Nephron (organoid): ENCODE results near the gene ZIC5.

Source experiments
- H3K27ac Mint-ChIP-seq, 3 experiments: 2 replicates each; pipeline ENCODE4 v1.8.0; 2020; ENCODE audit warnings: mixed read lengths in 3 of 3, mild to moderate bottlenecking in 2 of 3, moderate library complexity in 1 of 3
- H3K27me3 Mint-ChIP-seq: 2 replicates; pipeline ENCODE4 v1.8.0; 2021; ENCODE audit warnings: low read depth, mild to moderate bottlenecking, moderate library complexity, mixed read lengths
- H3K36me3 Mint-ChIP-seq: 2 replicates; pipeline ENCODE4 v1.8.0; 2020; ENCODE audit warnings: low read depth, mixed read lengths
- H3K4me1 Mint-ChIP-seq: 2 replicates; pipeline ENCODE4 v1.8.0; 2020; ENCODE audit warnings: mixed read lengths
- H3K4me3 Mint-ChIP-seq, 3 experiments: 2 replicates each; pipeline ENCODE4 v1.8.0; 2020; ENCODE audit warnings: mild to moderate bottlenecking in 3 of 3, mixed read lengths in 3 of 3, moderate library complexity in 2 of 3
- H3K9me3 Mint-ChIP-seq: 2 replicates; pipeline ENCODE4 v1.8.0; 2020; ENCODE audit warnings: mixed read lengths
- TF ChIP-seq, protein P1 (sequence below), 3 experiments: fragments of 200-600 bp; sonication (generic); IDR thresholded peaks; one replicate each; pipeline ENCODE4 v1.5.0; 2021; ENCODE audit warnings: antibody characterized with exemption in 3 of 3; ENCODE audit not compliant: unreplicated experiment in 3 of 3

ZIC5 gene

GRCh38 chr13:99996381-99996973 lies 24.9 kb upstream of the ZIC5 start:
- H3K36me3 Mint-ChIP-seq, result no peaks in the 10 kb centered on the region
- H3K27ac Mint-ChIP-seq, result peak overlapping the region in 1 of 3 experiments; percentile 36
- H3K4me3 Mint-ChIP-seq, result peak overlapping the region; percentile 7 to 20 (median 15)
- H3K27me3 Mint-ChIP-seq, result peaks cover 97% of the 10 kb centered on the region
- TF ChIP-seq, protein P1, sequence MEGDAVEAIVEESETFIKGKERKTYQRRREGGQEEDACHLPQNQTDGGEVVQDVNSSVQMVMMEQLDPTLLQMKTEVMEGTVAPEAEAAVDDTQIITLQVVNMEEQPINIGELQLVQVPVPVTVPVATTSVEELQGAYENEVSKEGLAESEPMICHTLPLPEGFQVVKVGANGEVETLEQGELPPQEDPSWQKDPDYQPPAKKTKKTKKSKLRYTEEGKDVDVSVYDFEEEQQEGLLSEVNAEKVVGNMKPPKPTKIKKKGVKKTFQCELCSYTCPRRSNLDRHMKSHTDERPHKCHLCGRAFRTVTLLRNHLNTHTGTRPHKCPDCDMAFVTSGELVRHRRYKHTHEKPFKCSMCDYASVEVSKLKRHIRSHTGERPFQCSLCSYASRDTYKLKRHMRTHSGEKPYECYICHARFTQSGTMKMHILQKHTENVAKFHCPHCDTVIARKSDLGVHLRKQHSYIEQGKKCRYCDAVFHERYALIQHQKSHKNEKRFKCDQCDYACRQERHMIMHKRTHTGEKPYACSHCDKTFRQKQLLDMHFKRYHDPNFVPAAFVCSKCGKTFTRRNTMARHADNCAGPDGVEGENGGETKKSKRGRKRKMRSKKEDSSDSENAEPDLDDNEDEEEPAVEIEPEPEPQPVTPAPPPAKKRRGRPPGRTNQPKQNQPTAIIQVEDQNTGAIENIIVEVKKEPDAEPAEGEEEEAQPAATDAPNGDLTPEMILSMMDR (IDR thresholded peaks at IDR 0.05; ENCODE audit: unreplicated experiment in 3 of 3), result no peak
- H3K4me1 Mint-ChIP-seq, result peaks cover 8% of the 10 kb centered on the region
- H3K9me3 Mint-ChIP-seq, result peaks cover 5% of the 10 kb centered on the region

DNA sequence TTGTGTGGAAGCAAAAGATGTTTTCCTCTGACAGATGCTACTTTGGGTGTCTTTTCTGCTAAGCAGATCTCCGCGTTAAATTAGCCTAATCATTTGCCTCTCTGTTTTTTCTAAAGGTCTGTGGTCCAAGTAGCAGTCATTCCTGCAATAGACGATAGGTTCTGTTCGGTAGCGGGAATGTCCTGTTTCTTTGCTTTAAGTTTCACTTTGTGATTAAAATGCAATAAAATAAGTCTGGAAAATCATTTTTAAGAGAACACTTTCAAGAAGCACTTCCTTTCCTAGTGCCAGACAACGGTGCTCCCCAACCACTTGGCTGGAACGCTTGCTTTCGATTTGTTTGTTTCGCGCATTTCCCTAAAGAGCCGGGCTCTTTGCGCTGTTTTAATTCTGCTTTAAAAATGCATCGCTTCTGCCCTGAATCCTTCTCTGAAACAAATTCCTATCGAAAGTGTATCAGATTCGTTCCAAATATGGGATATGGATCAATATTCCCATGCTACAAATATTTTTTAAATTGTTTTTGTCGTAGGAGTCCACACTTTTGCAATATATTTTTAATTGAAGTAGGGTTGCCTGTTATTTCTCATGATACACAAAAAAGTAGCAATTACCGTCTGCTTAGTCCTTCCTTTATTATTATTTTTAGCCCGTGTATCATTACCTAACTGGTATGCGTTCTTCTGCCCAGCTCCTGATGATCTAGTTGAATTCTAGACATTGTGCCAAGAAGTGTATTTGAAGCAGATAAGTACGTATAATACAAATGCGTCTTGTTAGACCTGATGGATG lies 24.2 kb upstream of the ZIC5 start:
- Mint-ChIP-seq H3K4me3 (peak overlapping the region in 2 of 3 experiments; percentile 13 to 15), H3K27me3 (peaks cover 98% of the 10 kb centered on the region), H3K27ac (no peak overlapping the region), H3K4me1 (peaks cover 8% of the 10 kb centered on the region), H3K36me3 (no peaks in the 10 kb centered on the region), H3K9me3 (peaks cover 5% of the 10 kb centered on the region)
- TF ChIP-seq, protein P1 (IDR thresholded peaks at IDR 0.05; ENCODE audit: unreplicated experiment in 3 of 3), result no peak

- Mint-ChIP-seq H3K27ac (no peak overlapping the region), H3K4me3 (no peak overlapping the region), H3K9me3 (peaks cover 5% of the 10 kb centered on the region), H3K36me3 (no peaks in the 10 kb centered on the region), H3K27me3 (peaks cover 100% of the 10 kb centered on the region), H3K4me1 (peaks cover 8% of the 10 kb centered on the region)
- TF ChIP-seq, protein P1 (IDR thresholded peaks at IDR 0.05; ENCODE audit: unreplicated experiment in 3 of 3), result no peak
Observed at GRCh38 chr13:99995104-99995588, 23.6 kb upstream of the ZIC5 start.

DNA sequence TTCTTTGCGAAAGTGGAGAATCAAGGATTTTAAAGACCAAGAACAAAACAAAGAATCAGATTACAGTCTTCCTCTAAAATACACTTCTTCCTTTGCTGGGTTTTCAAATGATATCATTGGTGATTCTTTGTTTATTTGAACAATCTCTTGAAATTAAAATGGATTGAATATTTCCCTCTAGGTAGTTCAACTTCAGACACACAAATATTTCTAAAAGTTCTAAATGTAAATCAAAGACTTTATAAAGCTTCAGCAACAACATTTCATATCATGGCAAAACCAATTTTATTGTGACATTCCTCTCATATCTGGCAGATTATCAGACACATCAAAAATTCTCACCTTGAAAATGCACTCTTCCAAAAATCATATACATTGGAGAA lies 23.1 kb upstream of the ZIC5 start:
- peaks cover 8% of the 10 kb centered on the region for H3K4me1 Mint-ChIP-seq
- H3K4me3 Mint-ChIP-seq, result no peak overlapping the region
- H3K36me3 Mint-ChIP-seq, result no peaks in the 10 kb centered on the region
- TF ChIP-seq, protein P1 (IDR thresholded peaks at IDR 0.05; ENCODE audit: unreplicated experiment in 3 of 3), result no peak
- H3K27me3 Mint-ChIP-seq, result peaks cover 100% of the 10 kb centered on the region
- peaks cover 5% of the 10 kb centered on the region for H3K9me3 Mint-ChIP-seq
- no peak overlapping the region for H3K27ac Mint-ChIP-seq

DNA sequence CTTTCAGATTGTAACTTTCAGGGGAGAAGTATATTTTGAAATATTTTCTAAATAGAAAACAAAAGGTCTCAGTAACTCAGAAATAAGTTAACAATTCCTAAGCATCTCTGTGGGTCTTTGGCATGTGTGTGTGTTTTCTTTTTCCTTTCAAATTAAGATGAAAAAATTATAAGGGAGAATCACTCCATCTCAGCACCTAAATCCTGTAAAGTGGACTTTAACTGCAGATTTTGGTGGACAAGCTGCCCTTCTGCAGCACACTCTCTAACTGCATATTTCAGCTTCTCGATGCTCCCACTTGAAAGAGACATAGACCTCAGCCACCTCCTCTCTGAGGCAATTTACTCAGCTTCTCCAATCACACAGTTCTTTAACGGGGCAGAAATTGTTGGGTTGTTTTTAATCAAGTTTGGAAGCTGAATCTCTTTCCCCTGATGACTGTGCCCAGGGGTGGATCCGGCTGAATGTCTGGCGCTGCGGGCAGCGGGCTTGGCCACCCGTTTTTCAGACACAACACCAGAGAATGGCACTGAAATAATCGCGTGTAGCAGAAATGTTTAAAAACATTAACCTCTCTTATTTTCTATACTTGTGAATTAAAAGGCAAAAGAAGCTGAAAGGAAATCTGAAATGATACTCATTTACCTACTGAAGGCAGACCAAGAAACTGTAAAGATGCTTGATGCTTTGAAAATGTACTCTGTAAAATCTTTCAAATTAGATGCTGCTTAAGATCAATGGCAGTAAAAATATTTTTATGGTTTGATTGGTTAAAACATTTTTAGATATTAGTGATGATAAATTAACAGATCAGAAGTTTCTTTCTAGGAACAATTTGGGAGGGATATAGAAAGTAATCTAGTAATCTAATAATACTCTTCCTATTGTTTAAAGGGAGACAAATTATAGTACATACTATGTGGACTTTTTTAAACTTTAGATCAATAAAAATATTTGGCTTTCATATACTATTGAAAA lies 22.4 kb upstream of the ZIC5 start:
- H3K4me1 Mint-ChIP-seq, result peaks cover 8% of the 10 kb centered on the region
- H3K27me3 Mint-ChIP-seq, result peaks cover 100% of the 10 kb centered on the region
- no peak overlapping the region for H3K4me3 Mint-ChIP-seq
- peaks cover 5% of the 10 kb centered on the region for H3K9me3 Mint-ChIP-seq
- TF ChIP-seq, protein P1 (IDR thresholded peaks at IDR 0.05; ENCODE audit: unreplicated experiment in 3 of 3), result no peak
- no peaks in the 10 kb centered on the region for H3K36me3 Mint-ChIP-seq
- no peak overlapping the region for H3K27ac Mint-ChIP-seq
